Esophagus squamous epithelium (tissue), 5 donors: Measurements from ENCODE around the gene PLEKHG4B. TPM values are rescaled to one million over a fixed set of nuclear protein-coding genes. Genes with fewer than 3 reads are reported as not detected.
A peak's percentile ranks its signal among the peaks of the same experiment; 100 is the strongest.

Experiments used
- DNase-seq: peaks from one replicate; lab custom pipeline; 2025; lab: John Stamatoyannopoulos, UW
- H3K27ac ChIP-seq, 4 donors: fragments of 200-600 bp; sonication (generic); one replicate each; pipeline ENCODE4 v1.5.1; 2016 to 2019; ENCODE audit warnings: mild to moderate bottlenecking in 1 of 4
- H3K27me3 ChIP-seq, 4 donors: fragments of 200-600 bp; sonication (generic); 1 replicate in 3 of 4; 2 replicates in 1 of 4; pipeline versions ENCODE4 v1.5.1 to v1.6.0; 2017 to 2021; ENCODE audit warnings: antibody characterized with exemption in 1 of 4
- H3K36me3 ChIP-seq, 3 donors: fragments of 200-600 bp; sonication (generic); one replicate each; pipeline ENCODE4 v1.5.1; 2016 to 2019
- H3K4me1 ChIP-seq, 3 donors: fragments of 200-600 bp; sonication (generic); one replicate each; pipeline ENCODE4 v1.5.1; 2017 to 2019
- H3K4me3 ChIP-seq, 4 donors: fragments of 200-600 bp; sonication (generic); 1 replicate in 3 of 4; 2 replicates in 1 of 4; pipeline ENCODE4 v1.5.1; 2016 to 2019; ENCODE audit warnings: mild to moderate bottlenecking in 2 of 4, moderate library complexity in 1 of 4
- H3K9me3 ChIP-seq, 3 donors: fragments of 200-600 bp; sonication (generic); one replicate each; pipeline ENCODE4 v1.5.1; 2016 to 2019
- POLR2A ChIP-seq, 4 donors: fragments of 450-650 bp; IDR thresholded peaks; one replicate each; pipeline ENCODE4 v1.6.1; 2017; ENCODE audit warnings: antibody characterized with exemption in 4 of 4, mild to moderate bottlenecking in 4 of 4, moderate library complexity in 3 of 4
- WGBS, 2 donors: methylation state at CpG; one replicate each; pipeline ENCODE4 v1.1.5; 2018; 5-methylcytosine and 5-hydroxymethylcytosine counted together
- intact Hi-C: fragments of 100-400 bp; cut with DNase I; formaldehyde crosslinking; loops from one replicate; pipeline ENCODE4 v1.15.0; 2022
- total RNA-seq, 4 donors: library from RNA; depleted of rRNA; stranded (reverse); fragments of >200 nt; gene quantifications; one replicate each; pipeline ENCODE4 v1.1.0, GENCODE V29; 2016
- TF ChIP-seq, protein P1 (sequence below), 6 experiments: fragments of 450-650 bp in 4 of 6; fragments of 200-600 bp in 2 of 6; sonication (generic) in 2 of 6; IDR thresholded peaks; one replicate each; pipeline ENCODE4 v1.5.1; 2016 to 2019; ENCODE audit warnings: antibody characterized with exemption in 6 of 6, mild to moderate bottlenecking in 4 of 6, moderate library complexity in 4 of 6
- donor health status: DM: yes; HTN: yes; CAD: no.

The PLEKHG4B gene
- total RNA-seq, 4 donors from 2014 or later: 0.12 to 1.2 (median 0.21) TPM

DNA sequence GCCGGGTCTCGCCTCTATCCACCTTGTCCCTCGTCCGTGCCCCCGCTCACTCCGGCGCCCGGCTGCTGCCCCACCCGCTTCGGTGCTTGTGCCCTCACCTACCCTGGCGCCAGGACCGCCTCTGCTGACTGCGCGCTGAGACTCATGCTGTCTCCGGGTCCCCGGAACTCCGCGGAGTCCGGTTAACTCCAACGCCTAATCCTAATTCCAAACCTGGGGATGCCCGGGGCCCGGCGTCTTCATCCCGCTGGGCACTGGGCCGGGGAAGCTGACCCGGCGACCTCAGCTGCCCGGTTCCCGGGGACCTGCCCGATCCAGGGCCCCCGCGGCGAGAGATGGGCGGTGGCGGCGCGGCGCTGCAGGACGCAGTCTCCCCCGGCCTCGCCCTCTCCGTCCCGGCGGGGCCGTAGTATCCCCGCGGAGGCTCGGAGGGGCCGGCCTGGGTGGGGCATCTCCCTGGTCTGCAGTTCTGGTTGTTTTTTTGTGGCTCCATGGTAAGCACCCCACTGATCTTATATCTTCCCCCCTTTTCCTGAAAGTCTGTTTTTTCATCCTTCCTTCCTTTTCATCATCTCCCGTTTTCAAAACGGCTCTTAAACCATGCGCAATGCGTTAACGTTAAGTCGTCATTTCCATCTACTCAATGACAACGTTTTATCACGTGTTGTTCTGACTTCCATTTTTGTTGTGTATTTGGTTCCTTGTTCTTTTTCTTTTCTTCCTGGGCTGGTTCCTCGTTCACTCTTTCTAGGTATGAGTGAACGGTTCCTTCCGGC, 41.1 kb upstream of the PLEKHG4B start:
- Histone ChIP-seq H3K9me3 (no peaks in the 10 kb centered on the region), H3K4me1 (peaks cover 14 to 19% (median 16%) of the 10 kb centered on the region in 3 donors), H3K27ac (no peak overlapping the region), H3K36me3 (no peaks in the 10 kb centered on the region), H3K27me3 (peaks cover 0 to 78% (median 12%) of the 10 kb centered on the region in 4 donors), H3K4me3 (no peak overlapping the region)
- DNase-seq: no peak
- TF ChIP-seq, protein P1, sequence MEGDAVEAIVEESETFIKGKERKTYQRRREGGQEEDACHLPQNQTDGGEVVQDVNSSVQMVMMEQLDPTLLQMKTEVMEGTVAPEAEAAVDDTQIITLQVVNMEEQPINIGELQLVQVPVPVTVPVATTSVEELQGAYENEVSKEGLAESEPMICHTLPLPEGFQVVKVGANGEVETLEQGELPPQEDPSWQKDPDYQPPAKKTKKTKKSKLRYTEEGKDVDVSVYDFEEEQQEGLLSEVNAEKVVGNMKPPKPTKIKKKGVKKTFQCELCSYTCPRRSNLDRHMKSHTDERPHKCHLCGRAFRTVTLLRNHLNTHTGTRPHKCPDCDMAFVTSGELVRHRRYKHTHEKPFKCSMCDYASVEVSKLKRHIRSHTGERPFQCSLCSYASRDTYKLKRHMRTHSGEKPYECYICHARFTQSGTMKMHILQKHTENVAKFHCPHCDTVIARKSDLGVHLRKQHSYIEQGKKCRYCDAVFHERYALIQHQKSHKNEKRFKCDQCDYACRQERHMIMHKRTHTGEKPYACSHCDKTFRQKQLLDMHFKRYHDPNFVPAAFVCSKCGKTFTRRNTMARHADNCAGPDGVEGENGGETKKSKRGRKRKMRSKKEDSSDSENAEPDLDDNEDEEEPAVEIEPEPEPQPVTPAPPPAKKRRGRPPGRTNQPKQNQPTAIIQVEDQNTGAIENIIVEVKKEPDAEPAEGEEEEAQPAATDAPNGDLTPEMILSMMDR (IDR thresholded peaks at IDR 0.05): no peak
- no peak for TF ChIP-seq POLR2A (IDR thresholded peaks at IDR 0.05)
- intact Hi-C loops: no loop called here
- 77 to 78% methylated on average over 28 to 41 of the region's 60 CpGs for WGBS, 2 donors

GRCh38 chr5:51500-51823, 40.5 kb upstream of the PLEKHG4B start:
- DNase-seq: no peak
- 89 to 94% methylated on average over 24 of the region's 24 CpGs for WGBS, 2 donors
- no peak for TF ChIP-seq POLR2A (IDR thresholded peaks at IDR 0.05)
- TF ChIP-seq, protein P1 (IDR thresholded peaks at IDR 0.05): no peak
- Histone ChIP-seq H3K36me3 (no peaks in the 10 kb centered on the region), H3K9me3 (no peaks in the 10 kb centered on the region), H3K27me3 (peaks cover 0 to 78% (median 12%) of the 10 kb centered on the region in 4 donors), H3K27ac (no peak overlapping the region), H3K4me3 (no peak overlapping the region), H3K4me1 (peaks cover 14 to 19% (median 16%) of the 10 kb centered on the region in 3 donors)
- intact Hi-C loops: no loop called here

GRCh38 chr5:53381-54174, 38.4 kb upstream of the PLEKHG4B start:
- Histone ChIP-seq H3K9me3 (no peaks in the 10 kb centered on the region), H3K4me3 (peak overlapping the region; percentile 19 to 75 (median 51)), H3K4me1 (peaks cover 14 to 19% (median 16%) of the 10 kb centered on the region in 3 donors), H3K36me3 (no peaks in the 10 kb centered on the region), H3K27ac (no peak overlapping the region), H3K27me3 (peaks cover 0 to 79% (median 12%) of the 10 kb centered on the region in 4 donors)
- no peak for TF ChIP-seq POLR2A (IDR thresholded peaks at IDR 0.05)
- TF ChIP-seq, protein P1 (IDR thresholded peaks at IDR 0.05): no peak
- no peak for DNase-seq
- WGBS, 2 donors: 0% methylated on average over 1 to 12 of the region's 84 CpGs
- intact Hi-C loops: no loop called here

DNA sequence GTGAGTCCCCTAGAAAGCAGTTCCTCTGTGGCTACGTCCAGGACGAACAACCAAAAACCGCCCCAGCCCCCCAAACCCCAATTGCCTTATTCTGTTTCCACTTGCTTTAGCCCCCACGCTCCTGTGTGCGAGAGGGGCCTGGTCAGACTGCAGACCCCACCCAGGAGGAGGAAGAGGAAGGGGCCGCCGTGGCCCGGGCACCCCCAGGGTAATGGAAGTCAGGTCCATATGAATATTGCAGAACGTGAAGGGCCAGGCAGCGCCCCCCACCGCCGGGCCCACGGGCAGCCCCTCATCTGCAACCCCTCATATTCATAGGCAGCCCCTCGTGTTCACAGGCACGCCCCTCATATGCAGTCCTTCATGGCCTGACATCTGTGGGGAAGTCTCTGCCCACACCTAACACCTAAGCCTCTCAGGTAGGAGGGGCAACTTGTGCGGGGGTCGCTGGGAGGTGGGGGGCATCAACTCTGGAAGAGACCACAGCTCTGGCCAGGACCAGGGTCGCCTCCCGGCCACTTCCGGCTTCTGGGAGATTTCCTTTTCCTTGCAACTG, 37.7 kb upstream of the PLEKHG4B start:
- Histone ChIP-seq H3K4me1 (peaks cover 14 to 19% (median 16%) of the 10 kb centered on the region in 3 donors), H3K36me3 (no peaks in the 10 kb centered on the region), H3K9me3 (no peaks in the 10 kb centered on the region), H3K27ac (no peak overlapping the region), H3K4me3 (peak overlapping the region in 3 of 4 donors; percentile 48 to 75 (median 54)), H3K27me3 (peaks cover 0 to 79% (median 12%) of the 10 kb centered on the region in 4 donors)
- intact Hi-C loops: no loop called here
- no peak for DNase-seq
- WGBS, 2 donors: 30 to 43% methylated on average over 6 to 13 of the region's 20 CpGs
- no peak for TF ChIP-seq POLR2A (IDR thresholded peaks at IDR 0.05)
- TF ChIP-seq, protein P1 (IDR thresholded peaks at IDR 0.05): no peak
